Naive thymus-derived CD4-positive, alpha-beta T cell (primary cell): ENCODE data around the gene CALU. TPM values are rescaled to one million over a fixed set of nuclear protein-coding genes. Genes with fewer than 3 reads are reported as not detected.

Source experiments
- ATAC-seq: fragments of 150-1000 bp; cut with Tn5 transposase; 2 replicates; pipeline ENCODE4 v1.10.0; 2021; ENCODE audit warnings: mild to moderate bottlenecking, moderate library complexity
- CTCF ChIA-PET: fragments of 350-600 bp; sonication (Branson Sonifier 250); formaldehyde crosslinking; loops from one replicate; lab custom pipeline; 2021; ENCODE audit warnings: antibody characterized with exemption; lab: Charles Lee
- POLR2A ChIA-PET: fragments of 350-600 bp; sonication (Branson Sonifier 250); formaldehyde crosslinking; loops from one replicate; lab custom pipeline; 2021; ENCODE audit warnings: antibody characterized with exemption, inconsistent platforms; lab: Charles Lee
- DNase-seq, 9 donors: peaks; one replicate each; pipeline versions ENCODE4 v3.0.0 to v3.0.0-alpha.2; 2020 to 2022; ENCODE audit warnings: mixed read lengths in 1 of 9
- H3K27ac ChIP-seq: one replicate; pipeline ENCODE4 v1.7.0; 2013; ENCODE audit warnings: mild to moderate bottlenecking, low read depth, low read length, moderate library complexity
- H3K27me3 ChIP-seq, 2 donors: one replicate each; pipeline ENCODE4 v1.7.0; 2013; ENCODE audit warnings: low read length in 2 of 2, mild to moderate bottlenecking in 2 of 2, moderate library complexity in 2 of 2; ENCODE audit not compliant: control insufficient read depth in 2 of 2, insufficient read depth in 2 of 2
- H3K36me3 ChIP-seq, 3 experiments: 1 replicate in 2 of 3; 2 replicates in 1 of 3; pipeline ENCODE4 v1.7.0; 2013; ENCODE audit warnings: low read length in 3 of 3, mild to moderate bottlenecking in 3 of 3, moderate library complexity in 1 of 3; ENCODE audit not compliant: insufficient read depth in 3 of 3, control insufficient read depth in 2 of 3
- H3K4me1 ChIP-seq, 2 donors: one replicate each; pipeline ENCODE4 v1.7.0; 2013; ENCODE audit warnings: low read length in 2 of 2, mild to moderate bottlenecking in 2 of 2, moderate library complexity in 1 of 2; ENCODE audit not compliant: control insufficient read depth in 2 of 2, insufficient read depth in 2 of 2
- H3K4me3 ChIP-seq: 2 replicates; pipeline ENCODE4 v1.7.0; 2013; ENCODE audit warnings: mild to moderate bottlenecking, low read length
- H3K9me3 ChIP-seq, 3 experiments: 1 replicate in 2 of 3; 2 replicates in 1 of 3; pipeline ENCODE4 v1.7.0; 2013; ENCODE audit warnings: low read length in 3 of 3; ENCODE audit not compliant: control insufficient read depth in 2 of 3
- H3K27ac Mint-ChIP-seq, 9 donors: one replicate each; pipeline ENCODE4 v1.8.0; 2020 to 2022; ENCODE audit warnings: mixed read lengths in 9 of 9, mild to moderate bottlenecking in 8 of 9, moderate library complexity in 5 of 9, inconsistent platforms in 2 of 9
- H3K27me3 Mint-ChIP-seq, 5 donors: one replicate each; pipeline ENCODE4 v1.8.0; 2021 to 2022; ENCODE audit warnings: mixed read lengths in 5 of 5, mild to moderate bottlenecking in 1 of 5
- H3K36me3 Mint-ChIP-seq, 5 donors: one replicate each; pipeline ENCODE4 v1.8.0; 2020 to 2022; ENCODE audit warnings: mixed read lengths in 5 of 5, mild to moderate bottlenecking in 3 of 5, inconsistent platforms in 1 of 5
- H3K4me1 Mint-ChIP-seq, 7 donors: one replicate each; pipeline ENCODE4 v1.8.0; 2020 to 2022; ENCODE audit warnings: mixed read lengths in 7 of 7, mild to moderate bottlenecking in 3 of 7, inconsistent platforms in 1 of 7
- H3K4me3 Mint-ChIP-seq, 10 donors: one replicate each; pipeline ENCODE4 v1.8.0; 2020 to 2022; ENCODE audit warnings: mild to moderate bottlenecking in 10 of 10, mixed read lengths in 10 of 10, moderate library complexity in 6 of 10, inconsistent platforms in 2 of 10
- H3K9me3 Mint-ChIP-seq, 11 donors: one replicate each; pipeline ENCODE4 v1.8.0; 2020 to 2022; ENCODE audit warnings: mixed read lengths in 11 of 11, mild to moderate bottlenecking in 4 of 11, inconsistent platforms in 1 of 11, moderate library complexity in 1 of 11
- intact Hi-C, 2 donors: fragments of 100-400 bp; cut with micrococcal nuclease; formaldehyde crosslinking; loops; one replicate each; pipeline ENCODE4 v1.15.1; 2023
- polyA plus RNA-seq, 2 donors: library from polyadenylated mRNA; unstranded; fragments of 300-500 nt; fragmentation: Illumina TruSeq; gene quantifications; one replicate each; pipeline ENCODE4 v1.2.3, GENCODE V29; 2021
- total RNA-seq, 6 experiments: library from RNA in 5 of 6; stranded (reverse) in 5 of 6; gene quantifications; 1 replicate in 5 of 6; 2 replicates in 1 of 6; pipeline ENCODE4 v1.2.3 and lab custom pipeline; 2021 to 2026

Gene CALU
- total and polyA plus RNA-seq, 7 experiments from 2014 or later, result 18.6 to 36.2 (median 22.2) TPM

DNA sequence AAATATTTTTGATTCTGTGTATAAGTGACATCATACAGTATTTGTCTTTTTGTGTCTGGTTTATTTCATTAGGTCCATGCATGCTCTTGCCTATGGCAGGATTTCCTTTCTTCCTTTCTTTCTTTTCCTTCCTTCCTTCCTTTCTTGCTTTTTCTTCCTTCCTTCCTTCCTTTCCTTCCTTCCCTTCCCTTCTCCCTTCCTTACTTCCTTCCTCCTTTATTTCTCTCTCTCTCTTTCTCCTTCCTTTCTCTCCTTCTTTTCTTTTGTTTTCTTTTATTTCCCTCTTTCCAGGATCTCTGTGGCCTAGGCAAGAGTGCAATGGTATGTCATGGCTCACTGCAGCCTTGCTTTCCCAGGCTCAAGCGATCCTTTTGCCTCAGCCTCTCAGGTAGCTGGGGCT, 31.4 kb upstream of the CALU start:
- Mint-ChIP-seq H3K27ac (no peak overlapping the region), H3K9me3 (peaks cover 0 to 4% (median 0%) of the 10 kb centered on the region in 11 donors), H3K27me3 (peaks cover 0 to 25% (median 5%) of the 10 kb centered on the region in 5 donors), H3K36me3 (no peaks in the 10 kb centered on the region), H3K4me3 (no peak overlapping the region), H3K4me1 (peaks cover 0 to 2% (median 0%) of the 10 kb centered on the region in 7 donors)
- POLR2A ChIA-PET, result interaction anchor here (0.6 kb wide), 1 partner anchor 334 kb away, joined by 4 read pairs; no protein-coding TSS in a partner anchor
- CTCF ChIA-PET, result no interaction called here
- Histone ChIP-seq H3K4me1 (no peaks in the 10 kb centered on the region), H3K4me3 (no peak overlapping the region), H3K27ac (no peak overlapping the region), H3K9me3 (no peaks in the 10 kb centered on the region), H3K36me3 (no peaks in the 10 kb centered on the region), H3K27me3 (no peaks in the 10 kb centered on the region)
- ATAC-seq, result no peak
- DNase-seq, result no peak
- intact Hi-C loops, result no loop called here

DNA sequence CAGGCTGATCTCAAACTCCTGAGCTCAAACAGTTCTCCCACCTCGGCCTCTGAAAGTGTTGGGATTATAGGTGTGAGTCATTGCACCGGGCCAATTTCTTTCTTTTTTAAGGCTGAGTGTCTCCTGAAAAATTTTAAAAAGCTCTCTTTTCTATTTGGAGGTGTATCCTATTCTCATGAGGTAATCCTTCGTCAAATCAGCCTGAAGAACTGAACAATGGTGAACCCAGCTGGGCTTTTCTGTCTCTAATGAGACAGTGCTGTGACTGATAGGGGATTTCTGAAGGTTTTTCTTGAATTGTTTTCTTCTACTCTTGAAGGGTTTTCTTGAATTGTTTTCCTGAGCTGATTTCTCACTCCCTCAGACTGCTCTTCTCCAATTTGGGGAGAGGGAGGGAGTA, 30.9 kb upstream of the CALU start:
- Histone ChIP-seq H3K9me3 (no peaks in the 10 kb centered on the region), H3K27me3 (no peaks in the 10 kb centered on the region), H3K4me1 (no peaks in the 10 kb centered on the region), H3K4me3 (no peak overlapping the region), H3K36me3 (no peaks in the 10 kb centered on the region), H3K27ac (no peak overlapping the region)
- ChIA-PET CTCF (no interaction called here), POLR2A (interaction anchor here (0.6 kb wide), 1 partner anchor 335 kb away, joined by 4 read pairs; no protein-coding TSS in a partner anchor)
- ATAC-seq (no peak), DNase-seq (no peak)
- Mint-ChIP-seq H3K27me3 (peaks cover 0 to 20% (median 5%) of the 10 kb centered on the region in 5 donors), H3K36me3 (no peaks in the 10 kb centered on the region), H3K4me3 (no peak overlapping the region), H3K27ac (no peak overlapping the region), H3K9me3 (peaks cover 0 to 5% (median 0%) of the 10 kb centered on the region in 11 donors), H3K4me1 (peaks cover 0 to 2% (median 0%) of the 10 kb centered on the region in 7 donors)
- intact Hi-C loops, result no loop called here

DNA sequence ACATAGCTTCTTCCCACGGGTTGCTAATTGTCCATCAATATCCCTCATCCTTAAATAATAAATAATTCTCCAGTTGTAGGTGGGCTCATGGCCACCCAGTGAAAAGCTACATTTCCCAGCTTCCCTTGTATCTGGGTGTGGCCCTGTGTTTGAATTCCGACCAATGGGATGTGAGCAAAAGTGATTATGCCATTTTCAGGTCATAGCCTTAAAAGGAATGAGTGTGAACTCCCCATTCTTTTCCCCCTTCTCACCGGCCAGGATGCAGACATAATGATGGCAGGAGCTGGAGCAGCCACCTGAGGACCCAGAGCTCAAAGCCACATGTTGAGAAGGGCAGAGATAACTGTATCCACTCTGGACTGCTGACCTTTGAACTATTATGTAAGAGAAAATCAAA, 30.3 kb upstream of the CALU start:
- no peaks in the 10 kb centered on the region for H3K4me1 ChIP-seq
- CTCF ChIA-PET, result no interaction called here
- intact Hi-C loops, result no loop called here
- no peaks in the 10 kb centered on the region for H3K27me3 ChIP-seq
- H3K36me3 ChIP-seq, result no peaks in the 10 kb centered on the region
- Mint-ChIP-seq H3K36me3 (no peaks in the 10 kb centered on the region), H3K27me3 (peaks cover 0 to 15% (median 5%) of the 10 kb centered on the region in 5 donors), H3K4me3 (no peak overlapping the region), H3K9me3 (peaks cover 0 to 5% (median 0%) of the 10 kb centered on the region in 11 donors), H3K27ac (no peak overlapping the region), H3K4me1 (no peaks in the 10 kb centered on the region)
- ATAC-seq, result no peak
- H3K4me3 ChIP-seq, result no peak overlapping the region
- H3K27ac ChIP-seq, result no peak overlapping the region
- DNase-seq, result no peak
- POLR2A ChIA-PET, result interaction anchor here (0.7 to 1.0 kb wide), 2 partner anchors 26 to 346 kb away, joined by 3 read pairs; partner anchors contain the start of gene TNPO3
- H3K9me3 ChIP-seq, result no peaks in the 10 kb centered on the region

DNA sequence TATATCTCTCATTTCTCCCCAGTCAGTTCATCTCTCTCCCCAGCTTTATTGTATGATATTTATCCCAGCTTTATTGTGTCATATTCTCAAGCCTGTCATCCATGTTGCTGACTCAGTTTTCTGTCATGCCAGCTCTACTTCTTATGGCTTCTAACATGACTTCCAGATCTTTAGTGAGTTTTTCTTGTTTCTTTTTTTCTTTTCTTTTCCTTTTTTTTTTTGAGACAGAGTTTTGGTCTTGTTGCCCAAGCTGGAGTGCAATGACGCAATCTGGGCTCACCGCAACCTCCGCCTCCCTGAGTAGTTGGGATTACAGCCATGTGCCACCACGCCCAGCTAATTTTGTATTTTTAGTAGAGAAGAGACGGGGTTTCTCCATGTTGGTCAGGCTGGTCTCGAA, 28.7 kb upstream of the CALU start:
- Mint-ChIP-seq H3K4me3 (no peak overlapping the region), H3K27me3 (peaks cover 0 to 17% (median 13%) of the 10 kb centered on the region in 5 donors), H3K36me3 (no peaks in the 10 kb centered on the region), H3K9me3 (peaks cover 0 to 5% (median 0%) of the 10 kb centered on the region in 11 donors), H3K4me1 (no peaks in the 10 kb centered on the region), H3K27ac (no peak overlapping the region)
- DNase-seq (no peak), ATAC-seq (no peak)
- ChIA-PET POLR2A (no interaction called here), CTCF (interaction anchor here (0.7 kb wide), 1 partner anchor 170 kb away, joined by 4 read pairs; no protein-coding TSS in a partner anchor)
- no peak overlapping the region for H3K27ac ChIP-seq
- H3K4me1 ChIP-seq, result no peaks in the 10 kb centered on the region
- no peak overlapping the region for H3K4me3 ChIP-seq
- H3K9me3 ChIP-seq, result no peaks in the 10 kb centered on the region
- no peaks in the 10 kb centered on the region for H3K36me3 ChIP-seq
- H3K27me3 ChIP-seq, result no peaks in the 10 kb centered on the region
- intact Hi-C loops, result no loop called here

DNA sequence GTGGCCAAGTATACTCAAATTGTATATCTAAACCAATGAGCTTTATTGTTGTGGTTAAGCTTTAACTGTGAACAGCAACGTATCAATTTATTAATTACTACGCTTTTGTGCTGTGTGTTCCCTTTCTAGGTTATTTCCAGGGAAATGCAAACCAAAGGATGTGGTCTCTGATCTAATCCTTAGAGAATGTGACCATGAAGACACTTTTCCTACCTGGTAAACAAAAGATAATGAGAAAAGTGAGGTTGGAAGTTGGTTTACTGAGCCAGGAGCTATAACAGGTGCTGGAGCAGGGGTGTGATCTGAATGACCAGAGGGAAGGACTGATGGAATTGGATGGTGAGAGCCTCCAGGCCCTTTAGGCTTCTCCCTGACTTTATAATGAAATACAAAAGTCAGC, 25.4 kb upstream of the CALU start:
- H3K27me3 Mint-ChIP-seq, result peaks cover 0 to 25% (median 21%) of the 10 kb centered on the region in 5 donors
- CTCF ChIA-PET, result no interaction called here
- H3K36me3 Mint-ChIP-seq, result no peaks in the 10 kb centered on the region
- H3K27ac Mint-ChIP-seq, result no peak overlapping the region
- H3K4me3 Mint-ChIP-seq, result no peak overlapping the region
- ATAC-seq (no peak), DNase-seq (no peak)
- Histone ChIP-seq H3K27ac (no peak overlapping the region), H3K4me1 (no peaks in the 10 kb centered on the region), H3K36me3 (no peaks in the 10 kb centered on the region), H3K27me3 (no peaks in the 10 kb centered on the region), H3K4me3 (no peak overlapping the region), H3K9me3 (no peaks in the 10 kb centered on the region)
- H3K4me1 Mint-ChIP-seq, result no peaks in the 10 kb centered on the region
- intact Hi-C loops, result no loop called here
- POLR2A ChIA-PET, result no interaction called here
- peaks cover 0 to 5% (median 0%) of the 10 kb centered on the region in 11 donors for H3K9me3 Mint-ChIP-seq

DNA sequence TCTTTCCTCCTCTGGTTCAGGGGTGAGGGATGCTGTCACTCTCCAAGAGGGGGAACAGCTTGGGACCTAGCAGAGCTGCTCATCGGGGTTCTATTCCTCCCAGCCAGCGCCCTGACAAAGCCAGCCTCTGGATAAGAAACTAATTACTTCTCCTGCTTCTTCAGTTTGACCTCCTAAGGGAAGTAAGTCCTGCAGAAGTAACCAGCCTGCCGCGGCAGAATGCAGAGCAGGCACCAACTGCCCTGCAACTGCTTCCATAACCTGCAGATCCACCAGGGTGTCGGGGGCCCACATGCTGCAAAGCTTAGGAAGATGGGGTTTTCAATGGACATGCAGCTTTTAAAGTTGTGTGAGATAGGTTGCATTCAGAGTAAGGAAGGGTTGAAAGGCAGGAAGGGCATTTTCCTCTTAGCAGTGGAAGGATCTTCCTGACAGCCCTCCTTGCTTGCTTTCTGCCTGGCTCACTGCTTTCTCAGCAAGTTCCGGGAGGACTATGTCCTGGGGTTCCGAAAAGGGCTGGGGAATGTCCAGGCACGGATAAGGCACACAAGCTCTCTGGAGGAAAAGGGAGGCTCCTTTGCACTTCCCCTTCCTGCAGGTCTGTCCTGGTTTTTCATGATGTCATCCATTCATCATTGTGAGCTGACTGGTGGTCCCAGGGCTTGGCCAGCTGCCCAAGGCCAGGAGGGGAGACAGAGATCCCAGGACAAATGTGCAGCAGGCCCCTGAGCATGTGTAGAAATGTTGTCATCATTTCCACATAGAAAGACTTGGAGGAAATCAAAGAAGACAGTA, 24.3 kb upstream of the CALU start:
- Histone ChIP-seq H3K4me3 (no peak overlapping the region), H3K36me3 (no peaks in the 10 kb centered on the region), H3K4me1 (no peaks in the 10 kb centered on the region), H3K27ac (no peak overlapping the region), H3K9me3 (no peaks in the 10 kb centered on the region), H3K27me3 (no peaks in the 10 kb centered on the region)
- Mint-ChIP-seq H3K4me1 (no peaks in the 10 kb centered on the region), H3K36me3 (no peaks in the 10 kb centered on the region), H3K9me3 (peaks cover 0 to 5% (median 0%) of the 10 kb centered on the region in 11 donors), H3K27me3 (peaks cover 0 to 25% (median 19%) of the 10 kb centered on the region in 5 donors), H3K4me3 (no peak overlapping the region), H3K27ac (no peak overlapping the region)
- no peak for DNase-seq
- intact Hi-C loops, result no loop called here
- CTCF ChIA-PET, result interaction anchor here (1.1 kb wide), 1 partner anchor 12 kb away, joined by 3 read pairs; no protein-coding TSS in a partner anchor
- no peak for ATAC-seq
- POLR2A ChIA-PET, result no interaction called here
